T47D (cell line): ENCODE data around the gene ENTPD6.
"Not testable (repeated sequence)": the region's sequence is repeated elsewhere in the genome, so short reads cannot be mapped to it uniquely, and the experiment has no call there.

Experiments used
- DNase-seq, 2 experiments: peaks; one replicate each; pipeline versions ENCODE4 v3.0.0 to v3.0.0-alpha.2; 2011 to 2012; ENCODE audit warnings: low read depth in 1 of 2, low spot score in 1 of 2
- JUND ChIP-seq: IDR thresholded peaks from 2 replicates; pipeline ENCODE4 v1.6.1; 2012; ENCODE audit warnings: low read depth
- in situ Hi-C: cut with HindIII; loops from 2 replicates; pipeline ENCODE4 v1.10.0; 2016; ENCODE audit warnings: low sequenced_read_pairs, low pct_unique_long_range_greater_than_20kb

Gene ENTPD6

DNA sequence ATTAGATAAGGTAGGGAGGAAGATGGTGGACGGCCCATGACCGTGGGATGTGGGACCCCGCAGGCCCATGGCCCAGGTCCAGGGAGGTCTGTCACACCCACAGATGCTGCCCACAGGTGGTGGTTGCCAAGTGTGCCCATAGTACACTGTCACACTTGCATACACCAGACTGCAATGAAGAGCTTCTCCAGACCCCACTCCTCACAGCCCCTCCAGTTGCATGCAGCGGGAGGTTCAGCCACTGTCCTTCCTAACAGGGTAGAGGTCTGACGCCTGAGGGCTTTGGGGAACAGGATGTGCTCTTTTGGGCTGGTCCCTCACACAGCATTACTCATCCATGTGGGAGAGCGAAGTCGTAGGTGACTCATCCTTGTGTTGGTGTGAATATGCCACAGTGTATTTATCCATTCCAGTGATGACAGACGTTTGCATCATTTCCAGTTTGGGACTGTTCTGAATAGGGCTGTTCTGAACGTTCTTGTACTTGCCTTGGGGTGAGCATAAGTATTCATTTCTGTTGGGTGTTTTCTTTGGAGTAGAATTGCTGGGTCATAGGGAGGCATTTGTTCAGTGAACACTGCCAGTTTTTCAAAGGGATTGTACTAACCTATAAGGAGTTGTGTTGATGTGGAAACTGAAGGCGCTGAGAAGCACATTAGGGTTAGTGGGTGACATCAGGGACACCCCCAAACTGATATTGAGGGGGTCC is 42.3 kb downstream of the ENTPD6 start:
- TF ChIP-seq JUND: no peak; the same call in 1 of the 2 replicates
- peak in 1 of 2 experiments; percentile 87 for DNase-seq
- in situ Hi-C loops: no loop called here

DNA sequence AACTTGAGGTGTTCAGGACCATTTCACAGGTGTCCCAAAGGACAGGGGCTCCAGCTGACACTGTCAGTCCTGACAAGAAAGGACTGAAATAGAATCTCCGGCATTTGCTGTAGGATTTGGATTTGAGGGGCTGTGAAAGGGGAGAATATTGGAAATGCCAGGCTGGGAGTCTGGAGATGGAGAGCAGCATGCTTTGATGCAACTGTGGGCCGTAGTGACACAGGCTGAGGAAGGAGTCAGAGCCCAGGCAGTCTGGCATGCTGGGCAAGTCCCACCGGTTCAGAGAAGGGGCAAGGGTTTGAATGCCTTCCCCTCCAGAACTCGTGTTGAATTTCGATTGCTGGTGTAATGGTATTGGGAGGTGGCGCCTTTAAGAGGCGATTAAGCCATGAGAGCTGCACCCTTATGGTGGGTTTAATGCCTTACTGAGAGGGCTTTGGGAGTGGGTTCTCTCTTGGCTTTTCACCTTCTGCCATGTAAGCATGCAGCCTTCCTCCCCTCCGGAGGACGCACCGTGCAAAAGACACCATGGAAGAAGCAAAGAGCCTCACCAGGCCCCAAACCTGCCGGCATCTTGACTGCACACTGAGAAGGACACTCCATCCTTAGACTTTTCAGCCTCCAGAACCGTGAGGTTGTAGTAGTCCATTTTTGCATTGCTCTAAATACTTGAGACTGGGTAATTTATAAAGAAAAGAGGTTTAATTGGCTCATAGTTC is 43.0 kb downstream of the ENTPD6 start:
- TF ChIP-seq JUND: no peak
- in situ Hi-C loops: no loop called here
- no peak for DNase-seq

DNA sequence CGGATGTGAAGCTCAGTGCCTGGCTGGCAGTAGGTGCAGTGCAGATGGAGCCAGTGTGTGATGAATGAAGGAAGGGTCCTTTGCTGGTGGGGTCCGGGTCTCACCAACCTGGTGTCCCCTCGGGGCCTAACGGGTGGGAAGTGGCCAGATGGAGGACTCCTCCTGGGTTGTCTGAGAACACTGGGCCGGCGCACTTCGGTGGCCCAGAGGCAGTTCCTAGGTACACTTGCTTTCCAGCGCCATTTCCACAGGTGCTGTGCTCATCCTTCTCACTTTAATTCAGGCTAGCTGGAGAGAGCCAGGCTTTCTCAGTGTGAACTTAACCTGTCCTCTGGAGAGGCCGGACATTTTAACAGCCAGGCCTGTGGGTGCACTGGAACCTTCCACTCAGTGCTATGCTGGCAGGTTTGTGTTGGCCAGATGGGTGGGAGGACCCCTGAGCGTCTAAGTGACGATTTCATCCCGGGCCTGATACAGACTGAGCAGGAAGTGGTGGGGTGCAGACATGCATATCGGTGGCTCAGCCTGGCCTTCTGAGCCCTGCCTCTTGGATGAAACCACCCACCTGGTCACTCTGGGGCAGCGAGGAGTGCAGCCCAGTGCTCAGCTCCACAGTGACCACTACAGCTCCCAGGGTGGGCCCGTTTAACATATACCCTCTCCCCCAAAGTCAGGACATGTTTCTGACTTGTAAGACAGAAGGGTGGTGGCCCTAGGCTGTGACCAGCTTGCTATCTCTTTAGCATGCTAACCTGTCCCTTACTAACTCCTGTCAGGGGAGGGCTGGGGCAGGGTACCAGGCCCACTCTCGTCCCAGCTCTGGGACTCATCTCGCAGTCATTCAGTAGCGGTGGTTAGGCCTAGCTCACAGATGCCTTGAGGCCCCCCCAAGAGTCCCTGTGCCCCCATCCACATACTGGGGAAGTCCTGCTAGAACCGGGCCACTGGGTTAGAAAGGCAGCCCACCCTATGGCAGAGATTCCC is 44.2 kb downstream of the ENTPD6 start:
- DNase-seq: no peak
- no peak for TF ChIP-seq JUND
- in situ Hi-C loops: no loop called here

DNA sequence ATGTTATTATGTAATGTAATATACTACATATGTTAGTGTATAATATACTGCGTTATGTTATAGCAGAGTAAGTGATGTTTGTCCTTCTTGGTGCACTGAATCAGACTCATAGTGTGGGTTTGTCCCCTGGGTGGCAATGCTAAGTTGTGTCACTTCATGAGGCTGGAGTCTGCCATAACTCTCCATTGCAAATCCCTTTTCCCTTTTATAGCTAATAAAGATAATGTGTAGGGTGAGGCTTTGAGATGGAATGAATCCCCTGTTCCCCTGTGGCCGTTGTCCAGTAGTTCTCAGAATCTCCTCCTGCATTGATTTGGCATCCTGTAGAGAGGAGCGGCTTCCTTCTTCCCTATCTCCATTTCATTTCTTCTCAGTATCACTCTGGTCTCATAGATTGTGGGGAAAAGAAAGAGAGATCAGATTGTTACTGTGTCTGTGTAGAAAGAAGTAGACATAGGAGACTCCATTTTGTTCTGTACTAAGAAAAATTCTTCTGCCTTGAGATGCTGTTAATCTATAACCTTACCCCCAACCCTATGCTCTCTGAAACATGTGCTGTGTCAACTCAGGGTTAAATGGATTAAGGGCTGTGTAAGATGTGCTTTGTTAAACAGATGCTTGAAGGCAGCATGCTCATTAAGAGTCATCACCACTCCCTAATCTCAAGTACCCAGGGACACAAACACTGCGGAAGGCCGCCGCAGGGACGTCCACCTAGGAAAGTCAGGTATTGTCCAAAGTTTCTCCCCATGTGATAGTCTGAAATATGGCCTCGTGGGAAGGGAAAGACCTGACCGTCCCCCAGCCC is 45.5 kb downstream of the ENTPD6 start:
- DNase-seq, in situ Hi-C loops: not testable (repeated sequence)

DNA sequence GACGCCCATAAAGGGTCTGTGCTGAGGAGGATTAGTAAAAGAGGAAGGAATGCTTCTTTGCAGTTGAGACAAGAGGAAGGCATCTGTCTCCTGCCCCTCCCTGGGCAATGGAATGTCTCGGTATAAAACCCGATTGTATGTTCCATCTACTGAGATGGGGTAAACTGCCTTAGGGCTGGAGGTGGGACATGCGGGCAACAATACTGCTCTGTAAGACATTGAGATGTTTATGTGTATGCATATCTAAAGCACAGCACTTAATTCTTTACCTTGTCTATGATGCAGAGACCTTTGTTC is 46.1 kb downstream of the ENTPD6 start:
- in situ Hi-C loops, DNase-seq: not testable (repeated sequence)

DNA sequence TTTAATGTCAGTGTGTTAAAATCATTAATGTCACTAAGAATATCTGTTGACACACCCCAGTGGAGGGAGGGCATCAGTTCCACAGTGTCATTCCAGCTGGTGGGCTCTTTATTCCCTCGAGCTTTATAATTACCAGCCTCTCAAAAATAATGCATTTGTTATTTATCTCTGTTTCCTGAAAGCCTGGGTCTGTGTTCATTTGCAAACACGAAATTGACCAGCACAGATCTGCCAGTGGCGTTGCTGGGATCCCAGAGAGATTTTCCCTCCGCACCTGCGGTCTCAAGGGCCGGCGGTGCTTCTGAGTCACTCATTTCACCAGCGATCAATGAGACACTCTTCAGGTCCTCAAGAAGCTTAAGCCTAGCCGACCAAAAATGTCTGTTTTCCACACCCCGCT is 46.7 kb downstream of the ENTPD6 start:
- DNase-seq: no peak
- TF ChIP-seq JUND: no peak
- in situ Hi-C loops: no loop called here

DNA sequence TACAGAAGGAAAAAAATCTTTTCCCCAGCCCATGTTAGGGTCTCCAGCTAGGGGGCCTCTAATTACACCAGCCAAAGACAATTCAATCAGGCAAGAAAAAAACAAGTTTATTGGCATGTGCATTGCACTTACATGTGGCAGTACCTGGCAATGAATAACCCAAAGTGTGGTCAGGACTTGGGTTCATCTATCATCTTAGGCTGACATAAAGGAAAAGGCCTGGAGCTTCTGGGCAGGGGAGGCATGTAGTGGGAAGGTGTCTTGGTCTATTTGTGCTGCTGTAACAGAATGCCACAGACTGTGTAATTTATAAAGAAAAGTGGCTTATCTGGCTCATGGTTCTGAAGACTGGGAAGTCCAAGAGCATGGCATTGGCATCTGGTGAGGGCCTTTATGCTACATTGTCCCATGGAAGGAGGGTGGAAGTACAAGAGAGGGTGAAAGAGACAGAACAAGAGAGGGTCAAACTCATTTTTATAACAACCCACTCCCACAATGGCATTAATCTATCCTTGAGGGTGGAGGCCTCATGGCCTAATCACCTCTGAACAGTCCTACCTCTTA is 48.0 kb downstream of the ENTPD6 start:
- no peak for DNase-seq
- no peak for TF ChIP-seq JUND
- in situ Hi-C loops: no loop called here

DNA sequence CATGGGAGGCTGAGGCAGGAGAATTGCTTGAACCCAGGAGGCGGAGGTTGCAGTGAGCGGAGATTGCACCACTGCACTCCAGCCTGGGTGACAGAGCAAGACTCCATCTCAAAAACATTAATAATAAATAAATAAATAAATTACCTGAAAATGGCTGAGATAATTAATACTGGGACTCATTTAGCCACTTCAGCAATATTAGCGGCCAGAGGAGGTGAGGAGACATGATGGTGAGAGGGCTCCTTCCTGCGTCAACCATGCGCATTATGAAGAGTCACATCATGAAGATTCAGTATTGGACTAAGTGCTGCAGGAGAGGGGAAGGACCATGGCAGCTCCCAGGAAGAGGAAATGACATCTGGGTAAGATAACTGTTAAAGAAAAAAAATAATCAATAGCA is 49.5 kb downstream of the ENTPD6 start:
- in situ Hi-C loops: no loop called here

DNA sequence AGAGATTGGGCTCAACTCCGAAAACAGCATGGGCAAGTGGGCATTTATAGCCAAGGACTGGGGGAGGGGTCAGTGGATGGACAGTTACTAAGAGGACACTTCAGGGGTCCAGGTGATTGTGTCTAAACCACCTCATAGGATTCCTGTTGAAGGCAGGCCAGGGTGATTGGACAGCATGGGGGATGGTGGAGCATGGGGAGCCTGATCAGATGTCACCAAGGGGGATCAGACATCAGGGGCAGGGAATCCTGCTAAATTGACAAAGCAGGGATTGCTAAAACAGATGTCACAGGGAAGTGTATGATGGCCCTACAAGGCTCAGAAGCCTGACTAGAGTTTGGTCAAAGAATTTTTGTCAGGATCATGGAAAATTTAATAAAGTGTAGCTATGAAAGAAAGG is 49.9 kb downstream of the ENTPD6 start:
- TF ChIP-seq JUND: no peak
- DNase-seq: no peak
- in situ Hi-C loops: no loop called here

More for the DNA sequence above, 49.5 kb downstream of the ENTPD6 start:
- no peak for TF ChIP-seq JUND
- no peak for DNase-seq

DNA sequence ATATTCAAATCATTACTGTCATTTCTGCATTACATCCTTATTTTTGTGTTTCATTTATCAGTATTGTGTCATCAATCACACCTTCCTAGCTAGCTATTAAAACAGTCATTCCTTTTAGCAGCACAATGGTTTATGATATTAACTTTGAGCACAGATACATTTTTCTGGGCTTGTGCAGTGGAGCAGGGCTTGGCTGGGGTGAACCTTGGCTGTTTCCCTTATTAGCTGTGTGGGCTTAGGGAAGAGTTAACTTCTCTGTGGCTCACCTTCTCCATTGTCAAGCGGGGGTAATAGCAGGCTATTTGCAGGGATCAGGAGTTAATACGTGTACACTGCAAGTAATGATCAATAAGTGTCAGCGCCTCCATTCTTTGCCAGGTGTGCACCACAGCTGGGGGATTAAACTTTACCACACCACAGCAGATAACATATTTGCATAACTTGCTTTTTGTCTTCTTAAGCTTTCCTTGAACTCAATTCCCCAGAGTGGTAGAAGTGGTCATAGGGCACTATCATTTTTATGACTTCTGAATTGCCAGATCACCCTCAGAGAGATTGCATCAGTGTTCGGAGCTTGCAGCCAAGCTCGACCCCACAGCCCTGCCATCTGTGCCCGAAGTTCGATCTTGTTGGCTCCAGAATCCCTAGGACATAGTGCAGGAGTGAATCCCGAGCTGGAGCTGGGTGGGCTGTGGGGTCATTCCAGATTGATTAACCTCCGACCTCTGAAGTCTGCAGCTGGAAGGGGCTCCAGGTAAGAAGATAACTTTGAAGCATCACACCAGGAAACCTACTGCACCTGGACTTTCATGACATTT is 50.9 kb downstream of the ENTPD6 start:
- no peak for TF ChIP-seq JUND
- in situ Hi-C loops: no loop called here
- no peak for DNase-seq

DNA sequence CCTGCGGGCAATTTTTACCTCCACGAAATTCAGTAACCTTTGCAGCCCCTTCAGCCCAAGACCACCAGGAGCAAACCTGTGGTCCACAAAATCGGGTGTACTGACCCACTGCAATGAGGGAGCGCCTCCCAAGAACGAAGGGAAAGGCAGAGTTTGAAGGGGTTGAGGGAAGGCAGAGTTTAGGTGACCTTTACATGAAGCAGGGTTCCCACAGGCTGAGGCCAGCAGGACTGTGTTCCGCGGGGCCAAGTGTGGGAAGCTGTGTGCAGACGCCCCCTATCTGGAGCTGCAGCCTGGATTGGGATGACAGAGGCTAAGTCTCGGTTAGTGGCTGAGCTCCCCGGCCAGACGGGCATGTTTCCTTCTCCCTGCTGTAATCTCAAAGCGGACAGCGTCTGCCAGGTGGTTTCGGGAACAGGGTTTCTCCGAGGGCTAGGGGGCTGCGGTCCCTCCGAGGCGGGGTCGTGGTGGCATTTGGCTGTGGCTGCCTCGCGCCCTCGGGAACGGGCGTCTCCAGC is 51.5 kb downstream of the ENTPD6 start:
- DNase-seq: peak; percentile 70 to 72
- TF ChIP-seq JUND: no peak
- in situ Hi-C loops: no loop called here
